Liver (tissue), 9 donors: ENCODE data around the gene PRKAA1. TPM values are rescaled to one million over a fixed set of nuclear protein-coding genes. Genes with fewer than 3 reads are reported as not detected.
A peak's percentile ranks its signal among the peaks of the same experiment; 100 is the strongest.

Experiments used
- DNase-seq: peaks from one replicate; pipeline ENCODE4 v3.0.0-alpha.2; 2017; ENCODE audit warnings: low spot score
- H3K27ac ChIP-seq, 2 donors: one replicate each; pipeline ENCODE4 v1.7.0; 2013; ENCODE audit warnings: inconsistent platforms in 2 of 2, low read length in 2 of 2, control low read depth in 1 of 2, low read depth in 1 of 2, mild to moderate bottlenecking in 1 of 2
- H3K27me3 ChIP-seq, 4 donors: one replicate each; pipeline versions ENCODE4 v1.6.1 to v1.7.0; 2013; ENCODE audit warnings: low read length in 3 of 4, inconsistent platforms in 1 of 4, mild to moderate bottlenecking in 1 of 4, moderate library complexity in 1 of 4; ENCODE audit not compliant: control insufficient read depth in 4 of 4, insufficient read depth in 4 of 4
- H3K36me3 ChIP-seq, 4 donors: one replicate each; pipeline versions ENCODE4 v1.6.1 to v1.7.0; 2013; ENCODE audit warnings: low read length in 3 of 4, mild to moderate bottlenecking in 3 of 4, low read depth in 1 of 4, moderate library complexity in 1 of 4; ENCODE audit not compliant: control insufficient read depth in 4 of 4, insufficient read depth in 3 of 4
- H3K4me1 ChIP-seq, 4 donors: one replicate each; pipeline versions ENCODE4 v1.6.1 to v1.7.0; 2013; ENCODE audit warnings: low read length in 3 of 4, mild to moderate bottlenecking in 3 of 4, moderate library complexity in 1 of 4; ENCODE audit not compliant: control insufficient read depth in 4 of 4, insufficient read depth in 4 of 4
- H3K4me3 ChIP-seq, 3 donors: one replicate each; pipeline versions ENCODE4 v1.6.1 to v1.7.0; 2013; ENCODE audit warnings: low read length in 3 of 3, control low read depth in 1 of 3, low read depth in 1 of 3, mild to moderate bottlenecking in 1 of 3
- H3K9ac ChIP-seq, 2 donors: one replicate each; pipeline ENCODE4 v1.7.0; 2013; ENCODE audit warnings: low read length in 2 of 2, mild to moderate bottlenecking in 2 of 2, moderate library complexity in 2 of 2, control low read depth in 1 of 2, low read depth in 1 of 2
- H3K9me3 ChIP-seq, 4 donors: one replicate each; pipeline versions ENCODE4 v1.6.1 to v1.7.0; 2013; ENCODE audit warnings: low read length in 3 of 4; ENCODE audit not compliant: control insufficient read depth in 4 of 4
- EGR1 ChIP-seq, 2 donors: IDR thresholded peaks; 2 replicates each; pipeline ENCODE4 v1.6.1; 2016 to 2018; ENCODE audit warnings: antibody characterized with exemption in 2 of 2, low read depth in 2 of 2
- FOXA1 ChIP-seq: IDR thresholded peaks from 2 replicates; pipeline ENCODE4 v1.6.1; 2016; ENCODE audit warnings: antibody characterized with exemption
- FOXA2 ChIP-seq: IDR thresholded peaks from 2 replicates; pipeline ENCODE4 v1.6.1; 2016; ENCODE audit warnings: antibody characterized with exemption
- GABPA ChIP-seq, 2 donors: IDR thresholded peaks in 1 of 2; conservative IDR thresholded peaks in 1 of 2; 2 replicates each; pipeline ENCODE4 v1.6.1; 2016; ENCODE audit warnings: antibody characterized with exemption in 2 of 2, mild to moderate bottlenecking in 1 of 2, moderate library complexity in 1 of 2
- HNF4A ChIP-seq, 2 donors: conservative IDR thresholded peaks; 2 replicates each; pipeline ENCODE4 v1.6.1; 2016; ENCODE audit warnings: antibody characterized with exemption in 2 of 2, mild to moderate bottlenecking in 2 of 2
- JUND ChIP-seq, 2 donors: IDR thresholded peaks; 2 replicates each; pipeline ENCODE4 v1.6.1; 2016; ENCODE audit warnings: antibody characterized with exemption in 2 of 2
- NR2F2 ChIP-seq: IDR thresholded peaks from 2 replicates; pipeline ENCODE4 v1.6.1; 2016; ENCODE audit warnings: antibody characterized with exemption
- RAD21 ChIP-seq, 2 donors: IDR thresholded peaks; 2 replicates each; pipeline ENCODE4 v1.6.1; 2016; ENCODE audit warnings: antibody characterized with exemption in 2 of 2, mild to moderate bottlenecking in 2 of 2
- RXRA ChIP-seq, 2 donors: IDR thresholded peaks; 2 replicates each; pipeline ENCODE4 v1.6.1; 2017 to 2018; ENCODE audit warnings: antibody characterized with exemption in 2 of 2, mild to moderate bottlenecking in 1 of 2
- SP1 ChIP-seq: IDR thresholded peaks from 2 replicates; pipeline ENCODE4 v1.6.1; 2018; ENCODE audit warnings: antibody characterized with exemption, mild to moderate bottlenecking
- TAF1 ChIP-seq: conservative IDR thresholded peaks from 2 replicates; pipeline ENCODE4 v1.6.1; 2016; ENCODE audit warnings: antibody characterized with exemption, mild to moderate bottlenecking
- WGBS: extraction: QIAGEN DNeasy Blood & Tissue Kit; methylation state at CpG from one replicate; pipeline ENCODE4 v1.1.7; 2013; 5-methylcytosine and 5-hydroxymethylcytosine counted together
- polyA plus RNA-seq, 2 donors: library from polyadenylated mRNA; stranded (reverse) in 1 of 2; unstranded in 1 of 2; fragments of 200-250 nt in 1 of 2; fragments of >200 nt in 1 of 2; fragmentation: Nextera tagmentation in 1 of 2; extraction: Ambion mirVana in 1 of 2; gene quantifications; one replicate each; pipeline versions ENCODE4 v1.2.1 to v1.2.3, GENCODE V29; 2013 to 2015
- total RNA-seq, 2 donors: library from RNA; depleted of rRNA; stranded (reverse); fragments of >200 nt; gene quantifications; one replicate each; pipeline ENCODE4 v1.2.3, GENCODE V29; 2014
- TF ChIP-seq, protein P1 (sequence below): IDR thresholded peaks from 2 replicates; pipeline ENCODE4 v1.6.1; 2016; ENCODE audit warnings: antibody characterized with exemption
- TF ChIP-seq, protein P2 (sequence below): IDR thresholded peaks from 2 replicates; pipeline ENCODE4 v1.6.1; 2016; ENCODE audit warnings: antibody characterized with exemption
- TF ChIP-seq, protein P3 (sequence below): fragments of 150-350 bp; IDR thresholded peaks from 2 replicates; pipeline ENCODE4 v1.5.1; 2017; ENCODE audit warnings: improper control_type of control experiment, low read depth, low read length; ENCODE audit not compliant: missing input control
- TF ChIP-seq, protein P4 (sequence below): IDR thresholded peaks from 2 replicates; pipeline ENCODE4 v1.6.1; 2016; ENCODE audit warnings: antibody characterized with exemption, mild to moderate bottlenecking
- TF ChIP-seq, protein P5 (sequence below): IDR thresholded peaks from 2 replicates; pipeline ENCODE4 v1.6.1; 2016; ENCODE audit warnings: antibody characterized with exemption
- donor health status: healthy.
- donor health status: healthy.
- donor health status: healthy.
- donor health status: healthy.
- donor health status: healthy.

The PRKAA1 gene
- total and polyA plus RNA-seq, 4 donors = 23.7 to 105 (median 42.4) TPM

DNA sequence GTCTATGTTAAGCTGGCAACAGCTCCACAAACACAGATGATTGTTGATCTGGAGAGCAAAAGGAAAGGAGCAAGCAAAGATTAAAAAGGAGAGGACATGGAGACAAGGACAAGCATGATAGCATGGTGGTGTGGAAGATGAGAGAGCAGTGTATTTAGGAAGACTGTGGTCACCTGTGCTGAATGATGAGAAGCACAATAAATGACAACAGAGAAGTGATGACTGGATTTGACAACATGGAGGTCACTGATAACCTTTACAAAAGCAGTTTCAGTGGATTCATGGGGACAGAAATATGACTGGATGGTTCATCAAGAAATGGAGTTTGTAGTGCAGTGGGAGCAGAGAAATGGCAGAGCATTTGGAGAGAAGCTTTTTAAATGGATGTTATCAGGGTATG, 62.6 kb downstream of the PRKAA1 start:
- H3K9ac ChIP-seq = no peak overlapping the region
- no peaks in the 10 kb centered on the region for H3K27me3 ChIP-seq
- peaks cover 0 to 4% (median 0%) of the 10 kb centered on the region in 4 donors for H3K9me3 ChIP-seq
- peaks cover 0 to 9% (median 6%) of the 10 kb centered on the region in 4 donors for H3K36me3 ChIP-seq
- DNase-seq = no peak
- H3K27ac ChIP-seq = no peak overlapping the region
- peaks cover 2 to 34% (median 24%) of the 10 kb centered on the region in 4 donors for H3K4me1 ChIP-seq
- H3K4me3 ChIP-seq = no peak overlapping the region
- TF ChIP-seq, protein P1, sequence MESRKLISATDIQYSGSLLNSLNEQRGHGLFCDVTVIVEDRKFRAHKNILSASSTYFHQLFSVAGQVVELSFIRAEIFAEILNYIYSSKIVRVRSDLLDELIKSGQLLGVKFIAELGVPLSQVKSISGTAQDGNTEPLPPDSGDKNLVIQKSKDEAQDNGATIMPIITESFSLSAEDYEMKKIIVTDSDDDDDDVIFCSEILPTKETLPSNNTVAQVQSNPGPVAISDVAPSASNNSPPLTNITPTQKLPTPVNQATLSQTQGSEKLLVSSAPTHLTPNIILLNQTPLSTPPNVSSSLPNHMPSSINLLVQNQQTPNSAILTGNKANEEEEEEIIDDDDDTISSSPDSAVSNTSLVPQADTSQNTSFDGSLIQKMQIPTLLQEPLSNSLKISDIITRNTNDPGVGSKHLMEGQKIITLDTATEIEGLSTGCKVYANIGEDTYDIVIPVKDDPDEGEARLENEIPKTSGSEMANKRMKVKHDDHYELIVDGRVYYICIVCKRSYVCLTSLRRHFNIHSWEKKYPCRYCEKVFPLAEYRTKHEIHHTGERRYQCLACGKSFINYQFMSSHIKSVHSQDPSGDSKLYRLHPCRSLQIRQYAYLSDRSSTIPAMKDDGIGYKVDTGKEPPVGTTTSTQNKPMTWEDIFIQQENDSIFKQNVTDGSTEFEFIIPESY = no peak
- TF ChIP-seq EGR1 (IDR thresholded peaks at IDR 0.05; ENCODE audit: low read depth in 2 of 2) (no peak), JUND (IDR thresholded peaks at IDR 0.05) (no peak), TAF1 (no peak), RAD21 (IDR thresholded peaks at IDR 0.05) (no peak), FOXA2 (no peak), GABPA (IDR thresholded peaks at IDR 0.05 in 1 of 2, conservative IDR thresholded peaks at IDR 0.05 in 1 of 2) (no peak)

DNA sequence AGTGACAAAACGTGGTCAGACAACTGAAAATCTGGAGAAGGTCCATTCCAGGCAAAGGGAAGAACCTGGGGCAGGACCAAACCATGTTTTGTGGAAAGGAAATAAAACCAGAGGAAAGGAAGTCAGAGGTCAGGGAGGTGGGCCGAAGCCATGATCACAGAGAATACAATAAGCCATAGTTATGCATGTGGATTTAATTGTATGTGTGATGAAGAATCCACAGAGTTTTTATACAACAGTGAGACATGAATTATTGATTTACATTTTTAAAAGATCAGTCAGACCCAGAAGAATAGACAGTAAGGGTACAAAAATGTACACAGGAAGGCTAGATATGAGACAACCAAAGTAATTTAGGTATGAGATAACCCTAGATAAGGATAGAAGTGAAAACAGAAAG, 63.2 kb downstream of the PRKAA1 start:
- Histone ChIP-seq H3K27ac (no peak overlapping the region), H3K9ac (peak overlapping the region in 1 of 2 donors; percentile 1), H3K27me3 (no peaks in the 10 kb centered on the region), H3K4me3 (no peak overlapping the region), H3K9me3 (peaks cover 0 to 4% (median 0%) of the 10 kb centered on the region in 4 donors), H3K4me1 (peaks cover 2 to 34% (median 24%) of the 10 kb centered on the region in 4 donors), H3K36me3 (peaks cover 0 to 4% (median 2%) of the 10 kb centered on the region in 4 donors)
- 74% methylated on average over 2 of the region's 2 CpGs for WGBS
- DNase-seq = no peak
- TF ChIP-seq JUND (IDR thresholded peaks at IDR 0.05) (no peak), FOXA1 (no peak), NR2F2 (peak; percentile 72)
- TF ChIP-seq, protein P2, sequence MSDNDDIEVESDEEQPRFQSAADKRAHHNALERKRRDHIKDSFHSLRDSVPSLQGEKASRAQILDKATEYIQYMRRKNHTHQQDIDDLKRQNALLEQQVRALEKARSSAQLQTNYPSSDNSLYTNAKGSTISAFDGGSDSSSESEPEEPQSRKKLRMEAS = no peak

DNA sequence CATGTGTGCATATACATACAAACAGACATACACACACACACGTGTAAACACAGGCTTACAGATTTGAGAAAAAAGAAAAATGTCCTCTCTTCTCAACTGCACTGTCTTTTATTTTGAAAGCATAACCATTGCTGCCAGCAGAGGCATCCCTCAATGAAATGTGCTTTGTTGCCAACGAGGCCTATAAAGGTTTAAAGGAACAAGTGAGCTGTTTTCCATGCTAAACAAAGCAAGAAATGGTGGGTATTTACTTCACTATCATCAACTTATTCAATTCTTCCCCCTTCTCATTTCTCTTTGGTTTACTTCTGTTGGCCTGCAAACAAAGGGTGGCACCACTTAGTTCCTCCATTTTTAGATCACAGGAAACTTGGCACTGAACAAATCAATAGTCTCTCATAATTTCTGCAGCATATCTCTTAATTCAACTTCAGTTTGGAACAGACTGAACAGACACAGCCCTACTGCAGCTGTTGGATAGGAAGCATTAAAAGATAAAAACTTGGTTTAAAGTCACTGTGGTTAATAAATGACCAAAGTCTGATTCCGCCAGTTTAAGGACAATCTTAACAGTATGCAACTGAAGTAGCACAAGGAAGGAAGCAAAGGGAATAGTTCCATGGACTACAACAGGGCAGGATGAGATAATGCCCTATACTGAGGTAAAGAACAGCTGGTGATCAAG, 64.2 kb downstream of the PRKAA1 start:
- no peaks in the 10 kb centered on the region for H3K27me3 ChIP-seq
- no peak overlapping the region for H3K9ac ChIP-seq
- H3K4me1 ChIP-seq = peaks cover 2 to 34% (median 24%) of the 10 kb centered on the region in 4 donors
- H3K36me3 ChIP-seq = no peaks in the 10 kb centered on the region
- peak overlapping the region in 1 of 2 donors; percentile 35 for H3K27ac ChIP-seq
- H3K4me3 ChIP-seq = no peak overlapping the region
- DNase-seq = no peak
- 19% methylated on average over 3 of the region's 3 CpGs for WGBS
- no peaks in the 10 kb centered on the region for H3K9me3 ChIP-seq
- TF ChIP-seq, protein P1 = no peak
- TF ChIP-seq, protein P3, sequence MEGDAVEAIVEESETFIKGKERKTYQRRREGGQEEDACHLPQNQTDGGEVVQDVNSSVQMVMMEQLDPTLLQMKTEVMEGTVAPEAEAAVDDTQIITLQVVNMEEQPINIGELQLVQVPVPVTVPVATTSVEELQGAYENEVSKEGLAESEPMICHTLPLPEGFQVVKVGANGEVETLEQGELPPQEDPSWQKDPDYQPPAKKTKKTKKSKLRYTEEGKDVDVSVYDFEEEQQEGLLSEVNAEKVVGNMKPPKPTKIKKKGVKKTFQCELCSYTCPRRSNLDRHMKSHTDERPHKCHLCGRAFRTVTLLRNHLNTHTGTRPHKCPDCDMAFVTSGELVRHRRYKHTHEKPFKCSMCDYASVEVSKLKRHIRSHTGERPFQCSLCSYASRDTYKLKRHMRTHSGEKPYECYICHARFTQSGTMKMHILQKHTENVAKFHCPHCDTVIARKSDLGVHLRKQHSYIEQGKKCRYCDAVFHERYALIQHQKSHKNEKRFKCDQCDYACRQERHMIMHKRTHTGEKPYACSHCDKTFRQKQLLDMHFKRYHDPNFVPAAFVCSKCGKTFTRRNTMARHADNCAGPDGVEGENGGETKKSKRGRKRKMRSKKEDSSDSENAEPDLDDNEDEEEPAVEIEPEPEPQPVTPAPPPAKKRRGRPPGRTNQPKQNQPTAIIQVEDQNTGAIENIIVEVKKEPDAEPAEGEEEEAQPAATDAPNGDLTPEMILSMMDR = no peak
- TF ChIP-seq HNF4A (conservative IDR thresholded peaks at IDR 0.05) = peak; percentile 37 to 40
- TF ChIP-seq, protein P4, sequence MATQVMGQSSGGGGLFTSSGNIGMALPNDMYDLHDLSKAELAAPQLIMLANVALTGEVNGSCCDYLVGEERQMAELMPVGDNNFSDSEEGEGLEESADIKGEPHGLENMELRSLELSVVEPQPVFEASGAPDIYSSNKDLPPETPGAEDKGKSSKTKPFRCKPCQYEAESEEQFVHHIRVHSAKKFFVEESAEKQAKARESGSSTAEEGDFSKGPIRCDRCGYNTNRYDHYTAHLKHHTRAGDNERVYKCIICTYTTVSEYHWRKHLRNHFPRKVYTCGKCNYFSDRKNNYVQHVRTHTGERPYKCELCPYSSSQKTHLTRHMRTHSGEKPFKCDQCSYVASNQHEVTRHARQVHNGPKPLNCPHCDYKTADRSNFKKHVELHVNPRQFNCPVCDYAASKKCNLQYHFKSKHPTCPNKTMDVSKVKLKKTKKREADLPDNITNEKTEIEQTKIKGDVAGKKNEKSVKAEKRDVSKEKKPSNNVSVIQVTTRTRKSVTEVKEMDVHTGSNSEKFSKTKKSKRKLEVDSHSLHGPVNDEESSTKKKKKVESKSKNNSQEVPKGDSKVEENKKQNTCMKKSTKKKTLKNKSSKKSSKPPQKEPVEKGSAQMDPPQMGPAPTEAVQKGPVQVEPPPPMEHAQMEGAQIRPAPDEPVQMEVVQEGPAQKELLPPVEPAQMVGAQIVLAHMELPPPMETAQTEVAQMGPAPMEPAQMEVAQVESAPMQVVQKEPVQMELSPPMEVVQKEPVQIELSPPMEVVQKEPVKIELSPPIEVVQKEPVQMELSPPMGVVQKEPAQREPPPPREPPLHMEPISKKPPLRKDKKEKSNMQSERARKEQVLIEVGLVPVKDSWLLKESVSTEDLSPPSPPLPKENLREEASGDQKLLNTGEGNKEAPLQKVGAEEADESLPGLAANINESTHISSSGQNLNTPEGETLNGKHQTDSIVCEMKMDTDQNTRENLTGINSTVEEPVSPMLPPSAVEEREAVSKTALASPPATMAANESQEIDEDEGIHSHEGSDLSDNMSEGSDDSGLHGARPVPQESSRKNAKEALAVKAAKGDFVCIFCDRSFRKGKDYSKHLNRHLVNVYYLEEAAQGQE = peak; percentile 17
- TF ChIP-seq, protein P5, sequence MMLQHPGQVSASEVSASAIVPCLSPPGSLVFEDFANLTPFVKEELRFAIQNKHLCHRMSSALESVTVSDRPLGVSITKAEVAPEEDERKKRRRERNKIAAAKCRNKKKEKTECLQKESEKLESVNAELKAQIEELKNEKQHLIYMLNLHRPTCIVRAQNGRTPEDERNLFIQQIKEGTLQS = no peak
- TF ChIP-seq RAD21 (IDR thresholded peaks at IDR 0.05) = peak; percentile 11 to 21
- peak; percentile 24 for TF ChIP-seq SP1
- no peak for TF ChIP-seq GABPA (IDR thresholded peaks at IDR 0.05 in 1 of 2, conservative IDR thresholded peaks at IDR 0.05 in 1 of 2)
- no peak for TF ChIP-seq FOXA1
- TF ChIP-seq, protein P2 = peak; percentile 1
- TF ChIP-seq TAF1 = no peak
- no peak for TF ChIP-seq RXRA (IDR thresholded peaks at IDR 0.05)
